Measurements from ENCODE around the gene KRT73. TPM values are rescaled to one million over a fixed set of nuclear protein-coding genes. Genes with fewer than 3 reads are reported as not detected.

Gene KRT73
- polyA plus RNA-seq, 1 experiment, result not detected

DNA sequence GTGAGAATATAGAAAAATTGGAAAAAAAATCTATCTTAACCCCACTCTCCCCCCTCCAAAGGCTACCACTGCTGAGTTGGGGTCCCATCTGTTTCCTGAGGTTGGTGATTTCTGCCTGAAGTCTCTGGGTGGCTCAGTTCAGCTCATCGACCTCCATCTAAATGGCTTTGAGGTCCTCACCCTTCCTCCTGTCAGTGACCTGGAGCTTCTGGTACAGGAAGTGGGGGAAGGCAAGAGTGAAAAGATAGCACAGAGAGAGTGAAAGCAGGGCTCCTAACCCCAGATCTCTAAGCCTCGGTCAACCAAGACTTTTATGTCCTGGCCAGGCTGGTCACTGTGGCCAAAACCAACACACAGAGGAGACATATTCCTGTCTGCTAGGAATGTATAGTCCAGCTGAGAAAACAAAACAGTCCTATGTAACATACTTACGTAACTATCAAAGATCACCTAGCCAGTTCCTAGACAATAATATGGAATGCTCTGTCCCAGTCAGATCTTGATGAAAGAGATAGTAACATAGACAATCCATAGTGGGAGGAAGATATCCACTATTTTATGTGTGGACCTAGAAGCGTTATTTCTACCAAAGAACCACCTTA is 12.3 kb upstream of the KRT73 start:
- ChIA-PET CTCF (no interaction called here), POLR2A (no interaction called here)
- no peak for DNase-seq (ENCODE audit: low read depth)
- peaks cover 14% of the 10 kb centered on the region for H3K27me3 ChIP-seq (ENCODE audit: control insufficient read depth, insufficient read depth, low read length)
- TF ChIP-seq, protein P1, sequence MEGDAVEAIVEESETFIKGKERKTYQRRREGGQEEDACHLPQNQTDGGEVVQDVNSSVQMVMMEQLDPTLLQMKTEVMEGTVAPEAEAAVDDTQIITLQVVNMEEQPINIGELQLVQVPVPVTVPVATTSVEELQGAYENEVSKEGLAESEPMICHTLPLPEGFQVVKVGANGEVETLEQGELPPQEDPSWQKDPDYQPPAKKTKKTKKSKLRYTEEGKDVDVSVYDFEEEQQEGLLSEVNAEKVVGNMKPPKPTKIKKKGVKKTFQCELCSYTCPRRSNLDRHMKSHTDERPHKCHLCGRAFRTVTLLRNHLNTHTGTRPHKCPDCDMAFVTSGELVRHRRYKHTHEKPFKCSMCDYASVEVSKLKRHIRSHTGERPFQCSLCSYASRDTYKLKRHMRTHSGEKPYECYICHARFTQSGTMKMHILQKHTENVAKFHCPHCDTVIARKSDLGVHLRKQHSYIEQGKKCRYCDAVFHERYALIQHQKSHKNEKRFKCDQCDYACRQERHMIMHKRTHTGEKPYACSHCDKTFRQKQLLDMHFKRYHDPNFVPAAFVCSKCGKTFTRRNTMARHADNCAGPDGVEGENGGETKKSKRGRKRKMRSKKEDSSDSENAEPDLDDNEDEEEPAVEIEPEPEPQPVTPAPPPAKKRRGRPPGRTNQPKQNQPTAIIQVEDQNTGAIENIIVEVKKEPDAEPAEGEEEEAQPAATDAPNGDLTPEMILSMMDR (IDR thresholded peaks at IDR 0.05; ENCODE audit: insufficient read depth, low read depth, low read length), result no peak
- no peak overlapping the region for H3K4me3 ChIP-seq (ENCODE audit: low read depth, low read length)
- no peaks in the 10 kb centered on the region for H3K36me3 ChIP-seq (ENCODE audit: control insufficient read depth, insufficient read depth, low read length)

DNA sequence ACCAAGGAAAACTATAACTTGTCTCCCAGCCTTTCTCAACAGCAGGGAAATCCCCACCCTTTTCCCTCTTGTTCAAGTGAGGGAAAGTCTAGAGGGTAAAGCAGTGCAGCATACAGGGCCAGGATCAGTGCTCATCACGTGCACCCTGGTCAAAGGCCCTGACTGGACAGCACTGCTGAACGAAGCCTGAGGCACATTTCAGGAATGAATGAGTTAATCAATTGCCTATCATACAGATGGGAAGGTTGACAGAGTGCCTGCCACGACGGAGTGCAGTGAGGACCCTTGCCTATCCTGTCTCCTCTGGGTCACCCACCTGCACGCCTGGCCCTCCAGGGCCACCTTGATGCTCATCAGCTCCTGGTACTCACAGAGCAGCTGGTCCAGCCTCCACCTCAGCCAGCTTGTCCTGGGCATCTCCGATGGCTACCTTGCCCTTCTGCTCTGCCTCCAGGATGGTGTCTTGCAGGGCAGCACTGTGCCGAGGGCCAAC is 11.7 kb upstream of the KRT73 start:
- no peaks in the 10 kb centered on the region for H3K36me3 ChIP-seq (ENCODE audit: control insufficient read depth, insufficient read depth, low read length)
- ChIA-PET POLR2A (no interaction called here), CTCF (no interaction called here)
- H3K4me3 ChIP-seq (ENCODE audit: low read depth, low read length), result no peak overlapping the region
- no peak for DNase-seq (ENCODE audit: low read depth)
- peaks cover 14% of the 10 kb centered on the region for H3K27me3 ChIP-seq (ENCODE audit: control insufficient read depth, insufficient read depth, low read length)
- TF ChIP-seq, protein P1 (IDR thresholded peaks at IDR 0.05; ENCODE audit: insufficient read depth, low read depth, low read length), result no peak

DNA sequence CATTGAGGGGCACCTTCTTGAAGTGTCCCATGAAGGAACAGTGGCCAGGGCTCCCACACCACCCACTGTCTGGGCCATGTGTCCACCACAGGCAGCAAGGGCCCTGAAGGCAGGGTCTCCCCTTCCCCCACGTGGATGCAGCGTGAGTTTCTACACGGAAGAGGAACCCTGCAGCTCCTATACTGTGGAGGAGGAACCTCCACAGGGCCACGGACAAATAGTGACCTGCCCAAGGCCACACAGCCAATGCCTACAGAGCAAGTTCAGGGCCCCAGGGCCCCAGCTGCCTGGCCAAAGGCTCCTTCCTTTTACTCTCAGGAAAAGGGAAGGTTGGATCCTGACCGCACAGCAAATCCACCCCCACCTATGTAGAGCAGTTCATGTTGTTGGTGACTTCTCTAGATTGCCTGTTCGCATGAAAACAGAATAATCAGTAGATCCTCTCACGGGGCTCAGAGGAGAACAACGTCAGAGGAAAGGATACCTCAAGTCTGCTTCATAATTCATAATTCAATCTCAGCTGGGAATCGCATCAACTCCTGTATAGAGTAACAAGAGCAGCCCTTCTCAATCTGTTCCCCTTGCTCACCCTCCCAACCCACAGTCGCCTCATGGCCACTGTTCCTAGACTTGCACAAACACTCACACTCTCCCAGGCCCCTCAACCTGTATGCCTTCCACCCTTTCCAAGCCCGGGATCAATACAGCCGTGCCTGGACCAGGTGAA is 11.1 kb upstream of the KRT73 start:
- TF ChIP-seq, protein P1 (IDR thresholded peaks at IDR 0.05; ENCODE audit: insufficient read depth, low read depth, low read length), result no peak
- H3K36me3 ChIP-seq (ENCODE audit: control insufficient read depth, insufficient read depth, low read length), result no peaks in the 10 kb centered on the region
- ChIA-PET POLR2A (no interaction called here), CTCF (interaction anchor here (0.7 kb wide), 1 partner anchor 216 kb away, joined by 3 read pairs; no protein-coding TSS in a partner anchor)
- peaks cover 14% of the 10 kb centered on the region for H3K27me3 ChIP-seq (ENCODE audit: control insufficient read depth, insufficient read depth, low read length)
- H3K4me3 ChIP-seq (ENCODE audit: low read depth, low read length), result no peak overlapping the region
- DNase-seq (ENCODE audit: low read depth), result no peak

DNA sequence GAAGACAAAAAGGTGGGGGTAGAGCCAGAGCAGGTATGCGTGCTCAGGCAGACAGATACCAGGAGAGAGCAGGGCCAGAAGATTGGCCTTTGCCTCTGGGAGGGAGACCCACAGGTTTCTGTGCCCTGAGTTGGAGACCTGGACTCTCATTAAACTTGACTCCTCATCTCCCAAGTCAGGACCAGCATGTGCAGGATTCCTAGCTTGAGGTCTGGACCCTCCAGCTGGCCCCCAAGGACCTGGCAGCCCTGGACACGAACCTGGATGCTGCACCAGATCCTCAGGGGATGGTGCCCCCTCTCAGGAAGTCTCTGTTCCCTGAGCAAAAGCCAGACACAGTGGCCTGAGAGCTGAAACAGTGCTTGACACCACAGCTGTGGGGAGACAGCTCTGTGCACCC is 10.5 kb upstream of the KRT73 start:
- DNase-seq (ENCODE audit: low read depth), result no peak
- TF ChIP-seq, protein P1 (IDR thresholded peaks at IDR 0.05; ENCODE audit: insufficient read depth, low read depth, low read length), result no peak
- H3K36me3 ChIP-seq (ENCODE audit: control insufficient read depth, insufficient read depth, low read length), result no peaks in the 10 kb centered on the region
- CTCF ChIA-PET, result interaction anchor here (0.7 kb wide), 1 partner anchor 216 kb away, joined by 3 read pairs; no protein-coding TSS in a partner anchor
- H3K27me3 ChIP-seq (ENCODE audit: control insufficient read depth, insufficient read depth, low read length), result peaks cover 11% of the 10 kb centered on the region
- POLR2A ChIA-PET, result no interaction called here
- H3K4me3 ChIP-seq (ENCODE audit: low read depth, low read length), result no peak overlapping the region

DNA sequence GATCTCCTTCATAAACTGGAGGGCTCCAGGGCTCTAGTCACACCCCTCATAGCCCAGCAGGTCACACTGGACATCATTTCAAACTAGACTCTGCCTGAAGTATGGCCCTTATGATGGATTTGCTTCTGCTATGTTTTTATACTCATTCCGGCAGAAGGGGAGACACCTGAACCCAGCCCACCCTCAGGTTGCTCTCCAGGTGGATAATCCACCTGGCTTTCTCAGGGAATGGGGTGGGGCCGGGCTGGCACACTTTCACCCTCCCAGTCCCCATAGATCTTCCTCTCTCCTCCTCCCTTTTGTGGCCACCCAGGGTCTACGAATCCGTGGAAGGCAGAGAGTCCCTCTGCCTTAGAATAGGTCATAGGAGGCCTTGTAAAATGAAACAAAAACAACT is 9.8 kb upstream of the KRT73 start:
- Histone ChIP-seq H3K36me3 (ENCODE audit: control insufficient read depth, insufficient read depth, low read length) (no peaks in the 10 kb centered on the region), H3K27me3 (ENCODE audit: control insufficient read depth, insufficient read depth, low read length) (peaks cover 11% of the 10 kb centered on the region), H3K4me3 (ENCODE audit: low read depth, low read length) (no peak overlapping the region)
- TF ChIP-seq, protein P1 (IDR thresholded peaks at IDR 0.05; ENCODE audit: insufficient read depth, low read depth, low read length), result no peak
- CTCF ChIA-PET, result no interaction called here
- POLR2A ChIA-PET, result no interaction called here
- DNase-seq (ENCODE audit: low read depth), result no peak

Data from BJ (cell line).